GM18858 (cell line): ENCODE results near the gene LIPE.

Experiments
- ATAC-seq: cut with Tn5 transposase; IDR thresholded peaks from one replicate; pipeline ENCODE4 v1.9.1; 2021; ENCODE audit not compliant: unreplicated experiment

The LIPE gene

DNA sequence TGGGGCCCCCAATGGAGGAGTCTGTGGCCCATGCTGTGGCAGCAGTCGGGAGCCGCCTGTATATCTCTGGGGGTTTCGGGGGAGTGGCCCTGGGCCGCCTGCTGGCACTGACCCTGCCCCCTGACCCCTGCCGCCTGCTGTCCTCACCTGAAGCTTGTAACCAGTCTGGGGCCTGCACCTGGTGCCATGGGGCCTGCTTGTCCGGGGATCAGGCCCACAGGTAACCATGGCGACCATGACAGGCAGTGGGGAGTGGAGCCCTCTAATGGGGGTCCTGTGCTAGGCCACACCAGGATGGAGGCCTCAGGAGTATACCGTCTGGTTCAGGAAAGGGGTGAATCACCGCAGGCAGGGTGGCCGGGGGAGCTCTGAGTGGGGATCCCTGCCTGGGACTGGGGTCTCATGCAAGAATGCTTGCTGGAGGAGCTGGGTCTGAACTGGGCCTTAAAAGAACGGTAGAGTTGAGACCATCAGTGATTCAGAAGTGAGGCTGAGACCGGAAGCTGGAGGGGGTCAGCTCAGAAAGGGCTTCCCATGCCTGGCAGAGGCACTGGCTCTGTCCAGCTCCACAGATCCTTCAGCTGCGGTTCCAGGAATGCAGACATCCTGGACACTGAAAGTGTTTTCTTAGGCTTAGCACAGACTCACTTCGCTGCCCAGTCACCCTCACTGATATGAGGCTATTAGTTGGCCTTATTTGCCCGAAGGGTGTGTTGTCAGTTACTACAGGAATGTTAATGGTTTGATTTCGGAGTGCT is 66.2 kb downstream of the LIPE start:
- no peak for ATAC-seq

- no peak for ATAC-seq
Observed at GRCh38 chr19:42357290-42357689, 69.9 kb downstream of the LIPE start.

GRCh38 chr19:42356686-42357085 is 70.5 kb downstream of the LIPE start:
- no peak for ATAC-seq

- no peak for ATAC-seq
Observed at GRCh38 chr19:42355896-42356295, 71.3 kb downstream of the LIPE start.

DNA sequence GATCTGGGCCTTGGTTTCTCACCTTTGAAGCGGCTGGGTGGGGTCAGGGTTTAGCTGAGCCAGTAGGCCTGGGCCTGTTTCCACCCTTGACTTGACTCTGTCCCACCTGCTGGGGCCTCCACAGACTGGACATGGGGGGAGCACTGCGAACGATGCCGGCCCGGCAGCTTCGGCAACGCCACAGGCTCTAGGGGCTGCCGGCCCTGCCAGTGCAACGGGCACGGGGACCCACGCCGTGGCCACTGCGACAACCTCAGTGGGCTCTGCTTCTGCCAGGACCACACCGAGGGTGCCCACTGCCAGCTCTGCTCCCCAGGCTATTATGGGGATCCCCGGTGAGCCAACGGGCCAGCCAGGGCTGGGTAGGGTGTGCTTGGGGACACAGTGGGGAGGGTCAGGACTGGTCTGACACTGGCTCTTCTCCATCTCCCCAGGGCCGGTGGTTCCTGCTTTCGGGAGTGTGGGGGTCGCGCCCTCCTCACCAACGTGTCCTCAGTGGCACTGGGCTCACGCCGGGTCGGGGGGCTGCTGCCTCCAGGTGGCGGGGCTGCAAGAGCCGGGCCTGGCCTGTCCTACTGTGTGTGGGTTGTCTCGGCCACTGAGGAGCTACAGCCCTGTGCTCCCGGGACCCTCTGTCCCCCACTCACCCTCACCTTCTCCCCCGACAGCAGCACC is 73.7 kb downstream of the LIPE start:
- ATAC-seq, result no peak

- ATAC-seq, result no peak
Observed at GRCh38 chr19:42352301-42353259, 74.6 kb downstream of the LIPE start.
